Gastroesophageal sphincter (tissue), 4 donors: ENCODE results near the gene MYT1. TPM values are rescaled to one million over a fixed set of nuclear protein-coding genes. Genes with fewer than 3 reads are reported as not detected.

ENCODE experiments used
- ATAC-seq: fragments of 150-250 bp; one replicate; pipeline ENCODE4 v1.9.1; 2016; ENCODE audit warnings: mild to moderate bottlenecking, moderate library complexity
- H3K27ac ChIP-seq, 4 donors: fragments of 200-600 bp; sonication (generic) in 3 of 4; 1 replicate in 3 of 4; 2 replicates in 1 of 4; pipeline ENCODE4 v1.5.1; 2016 to 2019
- H3K27me3 ChIP-seq: fragments of 200-600 bp; sonication (generic); one replicate; pipeline ENCODE4 v1.5.1; 2019
- H3K36me3 ChIP-seq, 2 donors: fragments of 200-600 bp; sonication (generic); one replicate each; pipeline ENCODE4 v1.5.1; 2019; ENCODE audit warnings: control low read depth in 1 of 2
- H3K4me1 ChIP-seq, 3 donors: fragments of 200-600 bp; sonication (generic); 1 replicate in 2 of 3; 2 replicates in 1 of 3; pipeline ENCODE4 v1.5.1; 2016 to 2019; ENCODE audit warnings: control low read depth in 2 of 3
- H3K4me3 ChIP-seq, 2 donors: fragments of 200-600 bp; sonication (generic); one replicate each; pipeline ENCODE4 v1.5.1; 2019; ENCODE audit warnings: mild to moderate bottlenecking in 1 of 2, moderate library complexity in 1 of 2
- H3K9me3 ChIP-seq, 3 donors: fragments of 200-600 bp; sonication (generic); one replicate each; pipeline ENCODE4 v1.5.1; 2017 to 2019; ENCODE audit warnings: control low read depth in 2 of 3
- CTCF ChIP-seq, 4 experiments: fragments of 200-600 bp in 2 of 4; fragments of 450-650 bp in 2 of 4; sonication (generic) in 1 of 4; IDR thresholded peaks; one replicate each; pipeline ENCODE4 v1.5.1; 2017 to 2019; ENCODE audit warnings: antibody characterized with exemption in 4 of 4, mild to moderate bottlenecking in 2 of 4, moderate library complexity in 2 of 4
- EP300 ChIP-seq: sonication (generic); formaldehyde crosslinking; IDR thresholded peaks from one replicate; pipeline ENCODE4 v1.6.1; 2017; ENCODE audit warnings: antibody characterized with exemption, mild to moderate bottlenecking
- POLR2A ChIP-seq, 2 donors: fragments of 450-650 bp; IDR thresholded peaks; one replicate each; pipeline ENCODE4 v1.6.1; 2017; ENCODE audit warnings: antibody characterized with exemption in 2 of 2, mild to moderate bottlenecking in 2 of 2, moderate library complexity in 1 of 2
- POLR2AphosphoS5 ChIP-seq: sonication (generic); formaldehyde crosslinking; IDR thresholded peaks from one replicate; pipeline ENCODE4 v1.6.1; 2017; ENCODE audit warnings: antibody characterized with exemption
- WGBS, 2 donors: methylation state at CpG; one replicate each; pipeline ENCODE4 v1.1.5; 2018; ENCODE audit warnings: low coverage in 1 of 2; 5-methylcytosine and 5-hydroxymethylcytosine counted together
- total RNA-seq, 4 donors: library from RNA; depleted of rRNA; stranded (reverse); fragments of >200 nt; gene quantifications; one replicate each; pipeline ENCODE4 v1.1.0, GENCODE V29; 2016

The MYT1 gene
- total RNA-seq, 4 donors from 2014 or later, result 0.04 to 0.27 TPM; not detected in 2

DNA sequence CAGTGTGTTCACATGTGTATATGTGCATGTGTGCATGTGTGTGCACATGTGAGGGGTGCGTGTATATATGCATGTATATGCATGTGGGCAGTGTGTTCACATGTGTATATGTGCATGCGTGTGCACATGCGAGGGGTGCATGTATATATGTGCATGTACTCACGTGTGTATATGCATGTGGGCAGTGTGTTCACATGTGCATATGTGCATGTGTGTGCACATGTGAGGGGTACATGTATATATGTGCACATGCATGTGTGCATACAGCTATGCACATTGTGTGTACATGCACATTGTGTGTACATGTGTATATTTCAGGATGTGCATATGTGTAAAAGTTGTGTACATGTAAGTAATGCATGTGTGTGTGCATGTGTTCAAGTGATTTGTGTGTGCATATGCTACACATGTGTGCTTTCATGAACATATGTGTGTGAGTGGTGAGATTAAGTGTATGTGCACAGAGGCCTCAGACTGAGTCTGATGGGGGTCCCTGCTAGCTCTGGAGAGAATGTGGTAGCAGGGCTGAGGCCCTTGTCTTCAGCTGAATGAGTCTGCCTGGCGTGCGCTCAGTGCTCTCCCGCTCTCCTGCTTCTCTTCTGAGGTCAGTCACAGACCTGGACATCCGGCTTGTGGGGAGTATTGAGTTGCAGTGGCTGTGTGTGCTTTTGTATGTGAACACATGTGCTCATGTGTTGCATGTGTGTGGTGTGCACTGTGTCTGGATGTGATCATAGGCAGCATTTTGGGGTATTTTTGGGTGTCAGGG lies 19.9 kb upstream of the MYT1 start:
- 86 to 90% methylated on average over 4 of the region's 8 CpGs for WGBS, 2 donors
- H3K9me3 ChIP-seq, result peaks cover 0 to 12% (median 0%) of the 10 kb centered on the region in 3 donors
- no peak overlapping the region for H3K27ac ChIP-seq
- no peak for ATAC-seq
- H3K4me3 ChIP-seq, result no peak overlapping the region
- no peaks in the 10 kb centered on the region for H3K36me3 ChIP-seq
- H3K27me3 ChIP-seq, result peaks cover 68% of the 10 kb centered on the region
- no peaks in the 10 kb centered on the region for H3K4me1 ChIP-seq
- TF ChIP-seq EP300, result no peak
- no peak for TF ChIP-seq POLR2AphosphoS5
- no peak for TF ChIP-seq POLR2A (IDR thresholded peaks at IDR 0.05)
- TF ChIP-seq CTCF (IDR thresholded peaks at IDR 0.05), result no peak

GRCh38 chr20:64145458-64146300 lies 18.6 kb upstream of the MYT1 start:
- no peak for ATAC-seq
- peaks cover 61% of the 10 kb centered on the region for H3K27me3 ChIP-seq
- 97 to 100% methylated on average over 3 to 5 of the region's 17 CpGs for WGBS, 2 donors
- H3K4me3 ChIP-seq, result no peak overlapping the region
- no peak overlapping the region for H3K27ac ChIP-seq
- no peaks in the 10 kb centered on the region for H3K36me3 ChIP-seq
- TF ChIP-seq CTCF (IDR thresholded peaks at IDR 0.05) (no peak), EP300 (no peak), POLR2AphosphoS5 (no peak), POLR2A (IDR thresholded peaks at IDR 0.05) (no peak)
- H3K9me3 ChIP-seq, result peaks cover 0 to 12% (median 0%) of the 10 kb centered on the region in 3 donors
- H3K4me1 ChIP-seq, result no peaks in the 10 kb centered on the region

GRCh38 chr20:64146301-64146935 lies 17.8 kb upstream of the MYT1 start:
- no peak for ATAC-seq
- Histone ChIP-seq H3K27ac (no peak overlapping the region), H3K4me1 (no peaks in the 10 kb centered on the region), H3K9me3 (peaks cover 0 to 12% (median 0%) of the 10 kb centered on the region in 3 donors), H3K36me3 (no peaks in the 10 kb centered on the region), H3K4me3 (no peak overlapping the region), H3K27me3 (peaks cover 54% of the 10 kb centered on the region)
- WGBS, 2 donors, result 27 to 61% methylated on average over 2 to 4 of the region's 7 CpGs
- TF ChIP-seq POLR2A (IDR thresholded peaks at IDR 0.05) (no peak), EP300 (no peak), CTCF (IDR thresholded peaks at IDR 0.05) (no peak), POLR2AphosphoS5 (no peak)

DNA sequence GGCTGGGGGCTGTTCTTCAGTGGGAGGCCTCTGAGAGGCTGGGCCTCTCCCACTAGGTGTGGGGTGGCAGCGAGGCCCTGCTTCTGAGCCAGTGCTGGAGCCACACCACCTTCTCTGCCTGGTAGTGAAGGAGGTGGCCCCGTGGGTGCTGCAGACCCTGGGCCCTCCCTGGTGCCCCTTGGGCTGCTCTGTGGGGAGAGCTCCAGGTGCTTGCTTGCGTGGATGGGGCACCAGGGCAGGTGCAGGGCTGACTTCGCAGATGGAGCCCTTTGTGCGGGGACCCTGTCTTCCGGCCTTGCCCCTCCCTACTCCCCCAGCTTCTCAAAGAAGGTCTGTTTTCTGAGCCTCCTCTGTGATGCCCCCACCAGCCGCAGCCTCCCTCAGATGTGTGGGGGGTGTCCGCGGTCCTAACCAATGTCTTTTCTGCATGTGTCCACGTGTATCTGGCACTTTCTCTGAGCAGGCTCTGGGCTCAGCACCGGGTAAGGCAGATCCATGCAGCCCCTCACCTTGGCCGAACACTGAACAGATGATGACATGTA lies 17.2 kb upstream of the MYT1 start:
- WGBS, 2 donors, result 76% methylated on average over 3 of the region's 12 CpGs; no CpG with 5 or more reads in 1 of the 2 donors
- no peak for ATAC-seq
- Histone ChIP-seq H3K36me3 (no peaks in the 10 kb centered on the region), H3K4me1 (no peaks in the 10 kb centered on the region), H3K27ac (no peak overlapping the region), H3K27me3 (peaks cover 49% of the 10 kb centered on the region), H3K9me3 (peaks cover 0 to 12% (median 0%) of the 10 kb centered on the region in 3 donors), H3K4me3 (no peak overlapping the region)
- TF ChIP-seq EP300, result no peak
- no peak for TF ChIP-seq POLR2AphosphoS5
- no peak for TF ChIP-seq POLR2A (IDR thresholded peaks at IDR 0.05)
- TF ChIP-seq CTCF (IDR thresholded peaks at IDR 0.05), result no peak
